Mesenchymal stem cell (in vitro differentiated cells and primary cell): Measurements from ENCODE around the gene PIEZO1.

Source experiments
- DNase-seq: peaks from one replicate; pipeline ENCODE4 v3.0.0-alpha.2; 2013
- H2AFZ ChIP-seq: one replicate; pipeline ENCODE4 v1.6.1; 2013; ENCODE audit warnings: low read depth, mild to moderate bottlenecking, control low read depth, inconsistent platforms, low read length, moderate library complexity
- H2AK5ac ChIP-seq: 2 replicates; pipeline ENCODE4 v1.6.1; 2013; ENCODE audit warnings: low read length, moderate library complexity, mild to moderate bottlenecking, inconsistent platforms; ENCODE audit not compliant: severe bottlenecking
- H2BK120ac ChIP-seq: one replicate; pipeline ENCODE4 v1.6.1; 2013; ENCODE audit warnings: low read depth, mild to moderate bottlenecking, inconsistent platforms, low read length, moderate library complexity
- H2BK12ac ChIP-seq, 2 experiments: one replicate each; pipeline ENCODE4 v1.6.1; 2013; ENCODE audit warnings: inconsistent platforms in 2 of 2, low read length in 2 of 2, mild to moderate bottlenecking in 2 of 2, moderate library complexity in 2 of 2, control low read depth in 1 of 2
- H2BK15ac ChIP-seq: one replicate; pipeline ENCODE4 v1.6.1; 2013; ENCODE audit warnings: mild to moderate bottlenecking, low read depth, inconsistent platforms; ENCODE audit not compliant: poor library complexity, severe bottlenecking
- H2BK5ac ChIP-seq: 2 replicates; pipeline ENCODE4 v1.6.1; 2013; ENCODE audit warnings: low read depth, mild to moderate bottlenecking, low read length, control low read depth, inconsistent platforms; ENCODE audit not compliant: poor library complexity, severe bottlenecking
- H3K14ac ChIP-seq, 2 experiments: one replicate each; pipeline ENCODE4 v1.6.1; 2013; ENCODE audit warnings: inconsistent platforms in 2 of 2, low read length in 2 of 2, control low read depth in 1 of 2, mild to moderate bottlenecking in 1 of 2, moderate library complexity in 1 of 2
- H3K18ac ChIP-seq, 2 experiments: one replicate each; pipeline ENCODE4 v1.6.1; 2013; ENCODE audit warnings: inconsistent platforms in 2 of 2, low read length in 2 of 2, control low read depth in 1 of 2, low read depth in 1 of 2, mild to moderate bottlenecking in 1 of 2
- H3K23ac ChIP-seq, 2 experiments: one replicate each; pipeline ENCODE4 v1.6.1; 2013; ENCODE audit warnings: inconsistent platforms in 2 of 2, low read length in 2 of 2, mild to moderate bottlenecking in 2 of 2, moderate library complexity in 2 of 2, control low read depth in 1 of 2
- H3K27ac ChIP-seq: 2 replicates; pipeline ENCODE4 v1.5.1; 2013; ENCODE audit warnings: mild to moderate bottlenecking, moderate library complexity, low read length, control low read depth, inconsistent platforms; ENCODE audit not compliant: poor library complexity, severe bottlenecking
- H3K27me3 ChIP-seq, 2 experiments: 2 replicates each; pipeline versions ENCODE4 v1.6.1 to v1.7.0; 2013; ENCODE audit warnings: low read length in 2 of 2, mild to moderate bottlenecking in 2 of 2, moderate library complexity in 2 of 2, control low read depth in 1 of 2, inconsistent platforms in 1 of 2; ENCODE audit not compliant: control insufficient read depth in 1 of 2, insufficient read depth in 1 of 2
- H3K36me3 ChIP-seq, 2 experiments: 2 replicates each; pipeline versions ENCODE4 v1.6.1 to v1.7.0; 2013; ENCODE audit warnings: low read length in 2 of 2, control low read depth in 1 of 2, inconsistent platforms in 1 of 2, low read depth in 1 of 2, mild to moderate bottlenecking in 1 of 2; ENCODE audit not compliant: insufficient read depth in 2 of 2, control insufficient read depth in 1 of 2
- H3K4ac ChIP-seq, 2 experiments: one replicate each; pipeline ENCODE4 v1.6.1; 2013; ENCODE audit warnings: inconsistent platforms in 2 of 2, low read length in 2 of 2, mild to moderate bottlenecking in 2 of 2, moderate library complexity in 2 of 2, control low read depth in 1 of 2, low read depth in 1 of 2
- H3K4me1 ChIP-seq: 2 replicates; pipeline ENCODE4 v1.6.1; 2013; ENCODE audit warnings: low read depth, low read length, control low read depth; ENCODE audit not compliant: control insufficient read depth, insufficient read depth
- H3K4me2 ChIP-seq: 2 replicates; pipeline ENCODE4 v1.6.1; 2013; ENCODE audit warnings: low read length, mild to moderate bottlenecking, inconsistent platforms; ENCODE audit not compliant: poor library complexity, severe bottlenecking
- H3K4me3 ChIP-seq, 2 experiments: 2 replicates each; pipeline versions ENCODE4 v1.5.1 to v1.7.0; 2013; ENCODE audit warnings: low read length in 2 of 2, mild to moderate bottlenecking in 2 of 2, control low read depth in 1 of 2, low read depth in 1 of 2; ENCODE audit not compliant: insufficient read depth in 1 of 2
- H3K79me1 ChIP-seq: replicated peaks from 2 replicates; pipeline ENCODE4 v1.6.1; 2013; ENCODE audit warnings: mild to moderate bottlenecking, control low read depth, low read length, inconsistent platforms; ENCODE audit not compliant: poor library complexity, severe bottlenecking
- H3K9ac ChIP-seq: 2 replicates; pipeline ENCODE4 v1.7.0; 2013; ENCODE audit warnings: mild to moderate bottlenecking, low read length, moderate library complexity
- H3K9me3 ChIP-seq: 2 replicates; pipeline ENCODE4 v1.7.0; 2013; ENCODE audit warnings: mild to moderate bottlenecking, low read length; ENCODE audit not compliant: control insufficient read depth
- H4K8ac ChIP-seq: one replicate; pipeline ENCODE4 v1.6.1; 2013; ENCODE audit warnings: inconsistent platforms, mild to moderate bottlenecking, low read length, moderate library complexity
- H4K91ac ChIP-seq: one replicate; pipeline ENCODE4 v1.6.1; 2013; ENCODE audit warnings: mild to moderate bottlenecking, low read length, inconsistent platforms
- WGBS: methylation state at CpG from one replicate; pipeline ENCODE4 v1.1.7; 2013; ENCODE audit warnings: mixed read lengths; 5-methylcytosine and 5-hydroxymethylcytosine counted together

The PIEZO1 gene

DNA sequence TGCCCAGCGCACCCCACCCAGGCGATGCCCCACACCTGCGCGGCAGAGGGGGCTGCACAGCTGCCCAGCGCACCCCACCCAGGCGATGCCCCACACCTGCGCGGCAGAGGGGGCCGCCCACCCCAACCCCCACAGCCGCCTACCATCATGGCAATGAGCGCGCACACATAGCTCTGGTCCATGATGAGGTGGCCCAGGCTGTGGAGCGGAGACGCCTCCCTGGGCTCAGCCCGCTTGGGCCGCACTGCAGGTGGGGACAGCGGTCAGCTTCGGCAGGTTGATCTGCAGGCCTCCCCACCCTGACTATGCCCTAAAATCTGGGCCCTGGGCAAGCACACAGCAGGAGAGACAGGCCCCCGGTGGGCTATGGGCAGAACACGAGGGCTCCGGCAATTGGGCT lies 48.5 kb downstream of the PIEZO1 start:
- Histone ChIP-seq H3K27ac (no peak overlapping the region), H2BK12ac (no peak overlapping the region), H4K8ac (no peak overlapping the region), H3K23ac (no peak overlapping the region), H2AFZ (no peak overlapping the region), H3K9me3 (no peaks in the 10 kb centered on the region), H3K4ac (no peak overlapping the region), H2BK120ac (no peak overlapping the region), H4K91ac (no peak overlapping the region), H3K18ac (no peak overlapping the region), H3K14ac (no peak overlapping the region), H3K4me1 (peaks cover 15% of the 10 kb centered on the region), H2AK5ac (no peak overlapping the region), H3K9ac (no peak overlapping the region), H3K27me3 (no peaks in the 10 kb centered on the region), H3K4me2 (no peak overlapping the region), H2BK15ac (no peak overlapping the region), H3K79me1 (peaks cover 5% of the 10 kb centered on the region), H2BK5ac (no peak overlapping the region), H3K4me3 (no peak overlapping the region), H3K36me3 (peaks cover 66 to 97% of the 10 kb centered on the region in 2 experiments)
- 96% methylated on average over 19 of the region's 21 CpGs for WGBS
- DNase-seq: no peak

DNA sequence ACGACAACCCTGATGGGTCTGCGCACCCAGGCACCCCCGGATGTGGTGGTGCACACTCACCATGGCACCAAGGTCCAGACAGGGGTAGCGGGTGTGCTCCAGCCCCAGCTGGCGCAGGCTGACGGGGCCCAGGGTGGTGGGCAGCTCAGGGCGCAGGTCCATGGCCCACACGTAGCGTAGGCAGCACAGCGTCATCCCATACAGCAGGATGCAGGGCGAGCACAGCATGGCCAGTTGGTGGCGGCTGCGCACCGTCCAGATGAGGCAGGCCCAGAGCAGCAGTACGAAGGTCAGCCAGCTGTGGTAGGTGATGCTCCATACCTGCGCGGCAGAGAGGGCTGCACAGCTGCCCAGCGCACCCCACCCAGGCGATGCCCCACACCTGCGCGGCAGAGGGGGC lies 48.9 kb downstream of the PIEZO1 start:
- Histone ChIP-seq H4K91ac (peak overlapping the region; percentile 11), H2BK5ac (no peak overlapping the region), H3K18ac (no peak overlapping the region), H2AFZ (no peak overlapping the region), H3K36me3 (peaks cover 67 to 97% of the 10 kb centered on the region in 2 experiments), H3K27me3 (no peaks in the 10 kb centered on the region), H3K79me1 (peaks cover 5% of the 10 kb centered on the region), H2BK15ac (no peak overlapping the region), H3K4me3 (no peak overlapping the region), H3K4me2 (no peak overlapping the region), H2BK120ac (no peak overlapping the region), H2BK12ac (no peak overlapping the region), H4K8ac (no peak overlapping the region), H3K23ac (no peak overlapping the region), H3K27ac (no peak overlapping the region), H3K9me3 (no peaks in the 10 kb centered on the region), H3K4me1 (peaks cover 19% of the 10 kb centered on the region), H2AK5ac (no peak overlapping the region), H3K4ac (no peak overlapping the region), H3K9ac (no peak overlapping the region), H3K14ac (no peak overlapping the region)
- 97% methylated on average over 21 of the region's 21 CpGs for WGBS
- DNase-seq: no peak

DNA sequence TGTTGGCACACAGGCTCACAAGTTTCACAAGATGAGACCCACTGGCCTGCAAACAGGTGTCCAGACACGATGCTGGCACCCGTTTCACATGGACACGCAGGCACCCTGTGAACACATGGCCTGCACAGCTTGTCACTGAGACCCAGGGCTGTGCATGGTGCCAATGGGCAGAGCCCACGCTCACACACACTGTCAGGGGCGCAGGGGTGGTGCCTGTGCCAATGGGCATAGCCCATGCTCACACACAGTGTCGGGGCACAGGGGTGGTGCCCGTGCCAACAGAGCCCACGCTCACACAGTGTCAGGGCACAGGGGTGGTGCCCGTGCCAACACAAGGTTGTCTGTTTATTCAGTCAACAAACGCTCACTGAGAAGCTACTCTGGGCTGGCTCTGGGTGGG lies 49.4 kb downstream of the PIEZO1 start:
- no peak overlapping the region for H3K4ac ChIP-seq
- no peak overlapping the region for H2BK15ac ChIP-seq
- no peak overlapping the region for H3K23ac ChIP-seq
- no peak overlapping the region for H3K4me2 ChIP-seq
- no peak overlapping the region for H3K4me3 ChIP-seq
- no peaks in the 10 kb centered on the region for H3K27me3 ChIP-seq
- H3K36me3 ChIP-seq: peaks cover 68 to 97% of the 10 kb centered on the region in 2 experiments
- no peak overlapping the region for H2BK12ac ChIP-seq
- no peak overlapping the region for H4K91ac ChIP-seq
- H2BK5ac ChIP-seq: no peak overlapping the region
- H3K79me1 ChIP-seq: peaks cover 5% of the 10 kb centered on the region
- 92% methylated on average over 10 of the region's 10 CpGs for WGBS
- no peak for DNase-seq
- no peak overlapping the region for H2BK120ac ChIP-seq
- H3K9me3 ChIP-seq: no peaks in the 10 kb centered on the region
- H3K9ac ChIP-seq: no peak overlapping the region
- no peak overlapping the region for H2AK5ac ChIP-seq
- H3K4me1 ChIP-seq: peaks cover 23% of the 10 kb centered on the region
- H4K8ac ChIP-seq: no peak overlapping the region
- H3K18ac ChIP-seq: no peak overlapping the region
- no peak overlapping the region for H3K27ac ChIP-seq
- no peak overlapping the region for H2AFZ ChIP-seq
- H3K14ac ChIP-seq: no peak overlapping the region

DNA sequence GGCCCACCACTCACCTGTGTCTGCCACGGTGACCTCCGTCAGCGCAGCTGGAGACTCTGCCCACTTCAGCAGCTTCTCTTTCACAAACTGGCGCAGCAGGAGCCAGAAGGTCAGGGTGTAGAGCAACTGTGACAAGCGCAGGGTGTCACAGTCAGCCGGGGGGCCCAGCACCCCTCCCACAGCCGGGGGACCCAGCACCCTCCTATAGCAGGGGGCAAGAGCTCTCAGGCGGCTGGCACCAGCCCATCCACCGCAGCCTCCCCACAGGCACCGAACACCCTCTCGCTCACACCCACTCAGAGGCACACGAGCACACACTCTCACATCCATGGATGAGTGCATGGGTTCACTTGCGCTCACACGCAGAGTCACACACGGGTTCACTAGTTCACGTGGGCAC lies 49.9 kb downstream of the PIEZO1 start:
- Histone ChIP-seq H3K27ac (no peak overlapping the region), H2BK5ac (no peak overlapping the region), H3K4me3 (no peak overlapping the region), H3K79me1 (peaks cover 3% of the 10 kb centered on the region), H3K9me3 (no peaks in the 10 kb centered on the region), H4K8ac (no peak overlapping the region), H3K9ac (no peak overlapping the region), H3K36me3 (peaks cover 64 to 95% of the 10 kb centered on the region in 2 experiments), H2BK12ac (no peak overlapping the region), H3K27me3 (no peaks in the 10 kb centered on the region), H3K4ac (no peak overlapping the region), H2AFZ (no peak overlapping the region), H3K4me1 (peaks cover 23% of the 10 kb centered on the region), H4K91ac (no peak overlapping the region), H3K23ac (no peak overlapping the region), H2AK5ac (no peak overlapping the region), H3K18ac (no peak overlapping the region), H3K14ac (no peak overlapping the region), H2BK15ac (no peak overlapping the region), H3K4me2 (no peak overlapping the region), H2BK120ac (no peak overlapping the region)
- 96% methylated on average over 16 of the region's 16 CpGs for WGBS
- no peak for DNase-seq
